Naive thymus-derived CD8-positive, alpha-beta T cell (primary cell): ENCODE data around the gene PNMT. TPM values are rescaled to one million over a fixed set of nuclear protein-coding genes. Genes with fewer than 3 reads are reported as not detected.
A peak's percentile ranks its signal among the peaks of the same experiment; 100 is the strongest.

Source experiments
- ATAC-seq, 2 donors: fragments of 150-1000 bp; cut with Tn5 transposase in 1 of 2; sonication (Bioruptor Pico), chemical (Tn5 transposase) in 1 of 2; 1 replicate in 1 of 2; 2 replicates in 1 of 2; pipeline ENCODE4 v1.10.0; 2021; ENCODE audit warnings: mild to moderate bottlenecking in 2 of 2, moderate library complexity in 2 of 2
- POLR2A ChIA-PET: fragments of 350-600 bp; sonication (Branson Sonifier 250); formaldehyde crosslinking; loops from one replicate; lab custom pipeline; 2021; ENCODE audit warnings: antibody characterized with exemption; lab: Charles Lee
- DNase-seq, 10 donors: peaks; one replicate each; pipeline versions ENCODE4 v3.0.0 to v3.0.0-alpha.2; 2020 to 2022
- H3K27ac Mint-ChIP-seq, 10 donors: one replicate each; pipeline ENCODE4 v1.8.0; 2020 to 2022; ENCODE audit warnings: mild to moderate bottlenecking in 10 of 10, mixed read lengths in 10 of 10, moderate library complexity in 4 of 10, inconsistent platforms in 1 of 10
- H3K27me3 Mint-ChIP-seq, 5 donors: one replicate each; pipeline ENCODE4 v1.8.0; 2021 to 2022; ENCODE audit warnings: mixed read lengths in 5 of 5
- H3K36me3 Mint-ChIP-seq, 3 donors: one replicate each; pipeline ENCODE4 v1.8.0; 2020 to 2022; ENCODE audit warnings: mixed read lengths in 3 of 3, mild to moderate bottlenecking in 2 of 3, inconsistent platforms in 1 of 3
- H3K4me1 Mint-ChIP-seq, 4 donors: one replicate each; pipeline ENCODE4 v1.8.0; 2021 to 2022; ENCODE audit warnings: mixed read lengths in 4 of 4
- H3K4me3 Mint-ChIP-seq, 10 donors: one replicate each; pipeline ENCODE4 v1.8.0; 2020 to 2022; ENCODE audit warnings: mild to moderate bottlenecking in 10 of 10, mixed read lengths in 10 of 10, moderate library complexity in 6 of 10, inconsistent platforms in 1 of 10
- H3K9me3 Mint-ChIP-seq, 9 donors: one replicate each; pipeline ENCODE4 v1.8.0; 2020 to 2022; ENCODE audit warnings: mixed read lengths in 9 of 9, mild to moderate bottlenecking in 3 of 9, inconsistent platforms in 1 of 9, moderate library complexity in 1 of 9
- polyA plus RNA-seq, 3 donors: library from polyadenylated mRNA; unstranded; fragments of 300-500 nt; fragmentation: Illumina TruSeq; gene quantifications; one replicate each; pipeline ENCODE4 v1.2.3, GENCODE V29; 2021
- total RNA-seq, 8 experiments: library from RNA in 2 of 8; stranded (reverse) in 2 of 8; gene quantifications; one replicate each; pipeline ENCODE4 v1.2.3 and lab custom pipeline; 2021 to 2026

PNMT gene
- total and polyA plus RNA-seq, 5 experiments from 2014 or later, result 0.43 to 1.2 (median 0.77) TPM; not detected in 1

- H3K4me3 Mint-ChIP-seq, result peak overlapping the region in 2 of 10 donors; percentile 2 to 33
- DNase-seq (peak in 3 of 10 donors; percentile 48 to 59 (median 48)), ATAC-seq (no peak)
- POLR2A ChIA-PET, result interaction anchor here (0.6 to 4.1 kb wide), 5 partner anchors 12 to 234 kb away, joined by 3 to 15 read pairs (median 5); partner anchors contain the start of gene MIEN1
- peaks cover 1 to 17% (median 7%) of the 10 kb centered on the region in 5 donors for H3K27me3 Mint-ChIP-seq
- H3K36me3 Mint-ChIP-seq, result no peaks in the 10 kb centered on the region
- no peaks in the 10 kb centered on the region for H3K9me3 Mint-ChIP-seq
- H3K27ac Mint-ChIP-seq, result peak overlapping the region in 4 of 10 donors; percentile 9 to 66 (median 23)
- H3K4me1 Mint-ChIP-seq, result peaks cover 27 to 54% (median 49%) of the 10 kb centered on the region in 4 donors
These were observed 33.8 kb upstream of the PNMT start for GRCh38 chr17:39634384-39634871.

DNA sequence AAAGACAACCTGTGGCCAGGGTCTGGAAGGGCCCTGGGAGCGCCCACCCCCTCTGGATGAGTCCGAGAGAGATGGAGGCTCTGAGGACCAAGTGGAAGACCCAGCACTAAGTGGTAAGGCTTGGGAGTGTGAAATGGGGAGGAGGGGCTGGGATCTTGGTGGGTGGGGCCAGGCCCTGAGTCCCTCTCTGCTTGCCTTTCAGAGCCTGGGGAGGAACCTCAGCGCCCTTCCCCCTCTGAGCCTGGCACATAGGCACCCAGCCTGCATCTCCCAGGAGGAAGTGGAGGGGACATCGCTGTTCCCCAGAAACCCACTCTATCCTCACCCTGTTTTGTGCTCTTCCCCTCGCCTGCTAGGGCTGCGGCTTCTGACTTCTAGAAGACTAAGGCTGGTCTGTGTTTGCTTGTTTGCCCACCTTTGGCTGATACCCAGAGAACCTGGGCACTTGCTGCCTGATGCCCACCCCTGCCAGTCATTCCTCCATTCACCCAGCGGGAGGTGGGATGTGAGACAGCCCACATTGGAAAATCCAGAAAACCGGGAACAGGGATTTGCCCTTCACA is 32.6 kb upstream of the PNMT start:
- H3K27ac Mint-ChIP-seq, result peak overlapping the region; percentile 80 to 96 (median 90)
- POLR2A ChIA-PET, result interaction anchor here (4.0 to 4.1 kb wide), 2 partner anchors 13 to 32 kb away, joined by 15 to 26 read pairs; partner anchors contain the start of genes PNMT and TCAP
- H3K27me3 Mint-ChIP-seq, result peaks cover 0 to 16% (median 4%) of the 10 kb centered on the region in 5 donors
- H3K4me1 Mint-ChIP-seq, result peaks cover 35 to 67% (median 61%) of the 10 kb centered on the region in 4 donors
- H3K9me3 Mint-ChIP-seq, result no peaks in the 10 kb centered on the region
- DNase-seq, result no peak
- ATAC-seq, result no peak
- H3K4me3 Mint-ChIP-seq, result peak overlapping the region; percentile 52 to 97 (median 92)
- H3K36me3 Mint-ChIP-seq, result no peaks in the 10 kb centered on the region

- ATAC-seq (peak; percentile 16 to 22), DNase-seq (no peak)
- no peaks in the 10 kb centered on the region for H3K36me3 Mint-ChIP-seq
- peaks cover 0 to 7% (median 0%) of the 10 kb centered on the region in 5 donors for H3K27me3 Mint-ChIP-seq
- H3K4me3 Mint-ChIP-seq, result peak overlapping the region; percentile 88 to 97 (median 94)
- H3K4me1 Mint-ChIP-seq, result peaks cover 40 to 68% (median 64%) of the 10 kb centered on the region in 4 donors
- POLR2A ChIA-PET, result interaction anchor here (1.0 to 4.0 kb wide), 5 partner anchors 19 to 117 kb away, joined by 3 to 26 read pairs (median 8); partner anchors contain the start of genes PNMT and TCAP
- peak overlapping the region; percentile 80 to 96 (median 90) for H3K27ac Mint-ChIP-seq
- no peaks in the 10 kb centered on the region for H3K9me3 Mint-ChIP-seq
These were observed 31.7 kb upstream of the PNMT start for GRCh38 chr17:39636587-39636926.

GRCh38 chr17:39636927-39637736 is 31.1 kb upstream of the PNMT start, which contains the start of gene STARD3:
Gene STARD3 (plus strand): TSS chr17:39637144. CDS start chr17:39653532, 16,388 bp downstream.
- peaks cover 40 to 68% (median 67%) of the 10 kb centered on the region in 4 donors for H3K4me1 Mint-ChIP-seq
- POLR2A ChIA-PET, result interaction anchor here (0.6 to 4.0 kb wide), 14 partner anchors 9 to 503 kb away, joined by 3 to 26 read pairs (median 4); partner anchors contain the start of genes CASC3, PGAP3, PNMT and RPL19
- H3K4me3 Mint-ChIP-seq, result peak within 1 kb of the TSS; percentile 88 to 97 (median 94)

GRCh38 chr17:39638317-39638716 is 29.9 kb upstream of the PNMT start:
- Mint-ChIP-seq H3K9me3 (no peaks in the 10 kb centered on the region), H3K27ac (peak overlapping the region; percentile 80 to 96 (median 93)), H3K36me3 (no peaks in the 10 kb centered on the region), H3K27me3 (no peaks in the 10 kb centered on the region), H3K4me3 (peak overlapping the region; percentile 88 to 97 (median 94)), H3K4me1 (peaks cover 49 to 79% (median 78%) of the 10 kb centered on the region in 4 donors)
- ATAC-seq (no peak), DNase-seq (no peak)
- POLR2A ChIA-PET, result interaction anchor here (0.5 to 4.0 kb wide), 13 partner anchors 8 to 438 kb away, joined by 3 to 26 read pairs (median 3); partner anchors contain the start of genes PGAP3, PNMT, RPL19 and TCAP

More at GRCh38 chr17:39636927-39637736, 31.1 kb upstream of the PNMT start, which contains the start of gene STARD3:
- H3K27ac Mint-ChIP-seq, result peak within 1 kb of the TSS; percentile 80 to 96 (median 93)
- peak; percentile 79 to 93 (median 86) for DNase-seq
- no peaks in the 10 kb centered on the region for H3K36me3 Mint-ChIP-seq
- peaks cover 0 to 1% (median 0%) of the 10 kb centered on the region in 5 donors for H3K27me3 Mint-ChIP-seq
- ATAC-seq, result peak; percentile 88 to 90
- H3K9me3 Mint-ChIP-seq, result no peaks in the 10 kb centered on the region

DNA sequence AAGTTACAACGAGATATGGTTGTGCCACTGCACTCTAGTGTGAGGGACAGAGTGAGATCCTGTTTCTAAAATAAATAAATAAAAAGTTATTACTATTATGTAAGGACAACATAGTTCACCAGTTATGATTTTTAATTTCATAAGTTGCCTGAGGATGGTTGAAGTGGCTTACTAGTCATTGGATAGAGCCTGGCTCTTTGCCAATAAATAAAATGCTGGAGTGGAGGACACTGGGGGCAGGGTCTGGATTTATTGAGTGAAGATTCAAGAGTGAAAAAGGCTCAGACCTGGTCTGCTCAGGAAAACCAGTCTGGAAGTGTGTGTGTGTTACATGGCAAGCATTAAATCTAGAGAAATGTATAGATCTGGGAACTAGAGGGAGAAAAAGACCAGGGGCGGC is 29.2 kb upstream of the PNMT start:
- H3K9me3 Mint-ChIP-seq, result no peaks in the 10 kb centered on the region
- H3K4me1 Mint-ChIP-seq, result peaks cover 53 to 86% (median 82%) of the 10 kb centered on the region in 4 donors
- no peaks in the 10 kb centered on the region for H3K36me3 Mint-ChIP-seq
- H3K27me3 Mint-ChIP-seq, result no peaks in the 10 kb centered on the region
- ATAC-seq (no peak), DNase-seq (no peak)
- H3K27ac Mint-ChIP-seq, result peak overlapping the region in 8 of 10 donors; percentile 15 to 85 (median 51)
- POLR2A ChIA-PET, result interaction anchor here (0.5 to 4.0 kb wide), 8 partner anchors 7 to 536 kb away, joined by 3 to 26 read pairs (median 5); partner anchors contain the start of genes PNMT and TCAP
- H3K4me3 Mint-ChIP-seq, result peak overlapping the region in 9 of 10 donors; percentile 28 to 97 (median 94)

DNA sequence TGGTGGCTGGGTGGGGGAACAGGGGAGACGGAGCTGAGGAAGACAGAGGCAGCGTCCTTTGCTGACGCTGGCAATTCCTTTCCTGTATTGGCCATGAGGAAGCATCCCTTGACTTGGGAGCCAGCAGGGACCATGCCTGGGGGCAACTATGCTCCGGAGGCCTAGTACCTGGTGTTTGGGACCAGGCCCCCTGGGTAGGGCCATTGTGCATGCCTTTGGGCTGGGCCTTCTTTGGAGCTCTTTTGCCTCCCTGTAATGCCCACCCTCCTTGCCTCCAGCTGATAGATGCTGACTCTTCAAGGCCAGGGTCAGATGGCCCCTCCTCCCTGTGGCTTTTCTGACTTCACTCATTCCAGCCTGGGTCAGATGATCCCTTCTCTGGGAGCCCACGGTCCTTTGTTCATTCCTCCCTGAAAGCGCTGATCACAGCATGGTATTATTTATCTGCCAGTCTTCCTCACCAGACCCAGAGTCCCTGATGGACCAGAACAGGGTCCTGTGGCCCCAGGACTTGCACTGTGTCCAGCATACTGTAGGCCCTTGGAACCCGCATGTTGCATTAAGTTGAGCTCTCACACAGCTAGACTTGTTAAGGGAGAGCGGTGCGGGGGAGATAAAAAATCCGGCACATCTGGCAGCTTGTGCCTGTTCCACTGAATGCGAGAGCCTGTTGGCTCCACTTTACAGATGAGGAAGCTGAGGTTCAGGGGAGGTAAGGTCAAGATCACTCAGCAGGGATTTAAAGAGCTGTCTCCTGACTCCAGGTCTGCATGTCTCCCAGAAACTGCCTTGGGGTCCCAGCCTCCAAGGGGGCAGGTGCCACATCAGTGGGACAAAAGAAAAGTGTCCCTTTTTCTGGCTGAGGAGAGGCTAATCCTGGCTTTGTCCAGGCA is 28.4 kb upstream of the PNMT start:
- no peaks in the 10 kb centered on the region for H3K9me3 Mint-ChIP-seq
- POLR2A ChIA-PET, result interaction anchor here (0.5 to 4.0 kb wide), 5 partner anchors 12 to 383 kb away, joined by 3 to 26 read pairs (median 5); partner anchors contain the start of genes PNMT and TCAP
- H3K4me1 Mint-ChIP-seq, result peaks cover 53 to 85% (median 80%) of the 10 kb centered on the region in 4 donors
- peak overlapping the region; percentile 15 to 85 (median 60) for H3K27ac Mint-ChIP-seq
- DNase-seq (no peak), ATAC-seq (no peak)
- no peaks in the 10 kb centered on the region for H3K27me3 Mint-ChIP-seq
- H3K4me3 Mint-ChIP-seq, result peak overlapping the region in 9 of 10 donors; percentile 28 to 88 (median 65)
- H3K36me3 Mint-ChIP-seq, result peaks cover 0 to 4% (median 0%) of the 10 kb centered on the region in 3 donors

DNA sequence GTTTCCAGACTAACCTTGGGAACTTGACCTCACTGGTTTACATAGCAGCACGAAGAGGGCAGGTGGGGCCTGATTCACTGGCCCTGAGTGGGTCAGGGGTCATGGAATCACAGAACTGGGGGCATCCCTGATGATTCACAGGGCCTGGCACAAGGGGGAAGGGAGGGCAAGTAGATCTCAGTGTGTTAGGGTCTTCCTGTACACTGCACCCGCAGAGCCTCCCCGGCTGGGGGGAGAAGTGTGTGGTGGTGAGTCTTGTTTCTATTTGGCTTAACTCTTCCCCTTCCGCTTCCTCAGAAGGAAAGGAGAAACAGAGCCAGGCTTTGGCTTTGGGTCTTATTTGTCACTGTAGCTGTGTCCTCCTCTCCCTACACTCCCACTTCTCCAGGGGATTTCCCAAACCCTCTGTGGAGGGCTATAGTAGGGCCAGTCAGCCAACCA is 27.6 kb upstream of the PNMT start:
- Mint-ChIP-seq H3K9me3 (no peaks in the 10 kb centered on the region), H3K4me1 (peaks cover 56 to 87% (median 86%) of the 10 kb centered on the region in 4 donors), H3K27me3 (no peaks in the 10 kb centered on the region), H3K27ac (peak overlapping the region in 7 of 10 donors; percentile 33 to 89 (median 65)), H3K36me3 (peaks cover 0 to 10% (median 0%) of the 10 kb centered on the region in 3 donors), H3K4me3 (peak overlapping the region; percentile 36 to 88 (median 74))
- DNase-seq (no peak), ATAC-seq (no peak)
- POLR2A ChIA-PET, result interaction anchor here (3.5 kb wide), 1 partner anchor 11 kb away, joined by 10 read pairs; no protein-coding TSS in a partner anchor

GRCh38 chr17:39641097-39641496 is 27.2 kb upstream of the PNMT start:
- ATAC-seq, result no peak
- Mint-ChIP-seq H3K4me3 (peak overlapping the region in 7 of 10 donors; percentile 30 to 88 (median 64)), H3K27ac (peak overlapping the region in 3 of 10 donors; percentile 53 to 65 (median 57)), H3K36me3 (peaks cover 0 to 10% (median 0%) of the 10 kb centered on the region in 3 donors), H3K27me3 (no peaks in the 10 kb centered on the region), H3K9me3 (no peaks in the 10 kb centered on the region), H3K4me1 (peaks cover 56 to 87% (median 85%) of the 10 kb centered on the region in 4 donors)
- POLR2A ChIA-PET, result interaction anchor here (3.5 kb wide), 1 partner anchor 10 kb away, joined by 10 read pairs; no protein-coding TSS in a partner anchor
- no peak for DNase-seq

- Mint-ChIP-seq H3K27me3 (no peaks in the 10 kb centered on the region), H3K4me3 (peak overlapping the region in 3 of 10 donors; percentile 35 to 56 (median 48)), H3K27ac (peak overlapping the region in 8 of 10 donors; percentile 13 to 89 (median 62)), H3K9me3 (no peaks in the 10 kb centered on the region), H3K4me1 (peaks cover 56 to 86% (median 81%) of the 10 kb centered on the region in 4 donors), H3K36me3 (peaks cover 0 to 10% (median 0%) of the 10 kb centered on the region in 3 donors)
- ATAC-seq (no peak), DNase-seq (no peak)
- POLR2A ChIA-PET, result interaction anchor here (0.9 to 3.5 kb wide), 3 partner anchors 8 to 16 kb away, joined by 3 to 10 read pairs (median 4); no protein-coding TSS in a partner anchor
These were observed 26.4 kb upstream of the PNMT start for GRCh38 chr17:39641883-39642282.
